ENCODE results near the gene UAP1. TPM values are rescaled to one million over a fixed set of nuclear protein-coding genes. Genes with fewer than 3 reads are reported as not detected.
A peak's percentile ranks its signal among the peaks of the same experiment; 100 is the strongest.

UAP1 gene
- total RNA-seq, 1 donor from 2014 or later: 29.4 TPM

GRCh38 chr1:162626761-162627160 lies 65.2 kb downstream of the UAP1 start:
- H3K9me3 ChIP-seq: no peaks in the 10 kb centered on the region
- no peaks in the 10 kb centered on the region for H3K36me3 ChIP-seq
- intact Hi-C loops (cut with DNase I): no loop called here
- TF ChIP-seq, protein P1, sequence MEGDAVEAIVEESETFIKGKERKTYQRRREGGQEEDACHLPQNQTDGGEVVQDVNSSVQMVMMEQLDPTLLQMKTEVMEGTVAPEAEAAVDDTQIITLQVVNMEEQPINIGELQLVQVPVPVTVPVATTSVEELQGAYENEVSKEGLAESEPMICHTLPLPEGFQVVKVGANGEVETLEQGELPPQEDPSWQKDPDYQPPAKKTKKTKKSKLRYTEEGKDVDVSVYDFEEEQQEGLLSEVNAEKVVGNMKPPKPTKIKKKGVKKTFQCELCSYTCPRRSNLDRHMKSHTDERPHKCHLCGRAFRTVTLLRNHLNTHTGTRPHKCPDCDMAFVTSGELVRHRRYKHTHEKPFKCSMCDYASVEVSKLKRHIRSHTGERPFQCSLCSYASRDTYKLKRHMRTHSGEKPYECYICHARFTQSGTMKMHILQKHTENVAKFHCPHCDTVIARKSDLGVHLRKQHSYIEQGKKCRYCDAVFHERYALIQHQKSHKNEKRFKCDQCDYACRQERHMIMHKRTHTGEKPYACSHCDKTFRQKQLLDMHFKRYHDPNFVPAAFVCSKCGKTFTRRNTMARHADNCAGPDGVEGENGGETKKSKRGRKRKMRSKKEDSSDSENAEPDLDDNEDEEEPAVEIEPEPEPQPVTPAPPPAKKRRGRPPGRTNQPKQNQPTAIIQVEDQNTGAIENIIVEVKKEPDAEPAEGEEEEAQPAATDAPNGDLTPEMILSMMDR (IDR thresholded peaks at IDR 0.05): no peak
- DNase-seq (no peak), ATAC-seq (no peak)
- peak overlapping the region; percentile 15 for H3K4me3 ChIP-seq
- H3K4me1 ChIP-seq: peaks cover 11% of the 10 kb centered on the region
- H3K27ac ChIP-seq: peak overlapping the region; percentile 54
- no peaks in the 10 kb centered on the region for H3K27me3 ChIP-seq (ENCODE audit: low read depth)

DNA sequence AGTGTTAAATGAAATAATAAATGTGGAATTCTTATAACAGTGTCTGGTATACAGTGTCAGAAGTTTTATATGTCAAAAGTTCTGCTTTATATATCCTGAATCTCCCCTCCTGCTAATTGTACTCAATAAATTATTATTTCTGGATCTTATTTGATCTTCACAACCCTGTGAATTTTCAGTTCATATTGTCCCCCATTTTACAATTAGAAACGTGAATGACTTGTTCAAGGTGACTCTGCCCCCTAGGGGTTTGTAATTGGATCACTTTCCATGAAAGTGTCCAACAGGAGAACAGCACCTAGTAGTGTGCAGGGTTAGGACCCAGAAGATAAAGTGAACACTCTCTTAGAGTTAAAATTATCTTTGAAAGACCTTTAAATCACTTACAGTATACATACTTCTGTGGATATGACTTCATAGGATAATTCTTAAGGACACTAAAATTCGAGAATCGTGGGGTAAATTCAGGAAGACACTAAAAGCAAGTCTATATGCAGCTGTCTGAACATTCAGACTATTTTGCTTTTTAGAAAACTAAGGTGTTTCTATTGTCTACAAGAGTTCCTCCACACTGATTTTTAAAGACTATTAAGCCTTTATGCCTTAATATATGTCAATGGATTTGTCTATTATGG lies 66.3 kb downstream of the UAP1 start:
- no peaks in the 10 kb centered on the region for H3K36me3 ChIP-seq
- H3K27ac ChIP-seq: no peak overlapping the region
- TF ChIP-seq, protein P1 (IDR thresholded peaks at IDR 0.05): peak; percentile 50
- no peak for DNase-seq
- no peaks in the 10 kb centered on the region for H3K9me3 ChIP-seq
- no peaks in the 10 kb centered on the region for H3K27me3 ChIP-seq (ENCODE audit: low read depth)
- peaks cover 11% of the 10 kb centered on the region for H3K4me1 ChIP-seq
- intact Hi-C loops (cut with DNase I): no loop called here
- ATAC-seq: no peak
- H3K4me3 ChIP-seq: no peak overlapping the region

DNA sequence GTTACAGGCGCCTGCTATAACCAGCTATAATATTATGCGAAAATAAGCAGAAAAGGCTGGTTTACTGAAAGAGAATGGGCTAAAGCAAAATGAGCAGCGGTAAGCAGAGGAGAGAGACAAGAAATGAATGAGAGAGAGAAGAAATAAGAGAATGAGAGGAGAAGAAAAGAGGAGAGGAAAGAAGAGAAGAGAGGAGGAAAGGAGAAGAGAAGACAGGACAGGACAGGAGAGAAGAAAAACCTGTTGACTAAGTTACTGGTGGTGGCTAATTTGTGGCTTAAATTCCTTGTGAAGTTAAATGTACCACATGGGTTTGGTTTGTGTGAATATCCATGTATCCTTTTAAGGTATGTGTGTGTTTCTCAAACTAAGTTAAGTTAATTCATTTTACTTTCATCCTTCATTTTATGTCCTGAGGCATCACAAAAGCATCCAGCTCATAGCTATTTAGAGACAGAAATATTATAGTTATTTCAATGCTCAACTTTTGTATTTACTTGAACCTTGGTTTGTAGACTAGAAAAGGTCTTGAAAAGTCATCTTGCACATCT lies 67.6 kb downstream of the UAP1 start:
- H3K9me3 ChIP-seq: no peaks in the 10 kb centered on the region
- TF ChIP-seq, protein P1 (IDR thresholded peaks at IDR 0.05): no peak
- no peaks in the 10 kb centered on the region for H3K36me3 ChIP-seq
- ATAC-seq (no peak), DNase-seq (no peak)
- intact Hi-C loops (cut with DNase I): no loop called here
- H3K27me3 ChIP-seq (ENCODE audit: low read depth): no peaks in the 10 kb centered on the region
- no peak overlapping the region for H3K4me3 ChIP-seq
- peaks cover 11% of the 10 kb centered on the region for H3K4me1 ChIP-seq
- H3K27ac ChIP-seq: no peak overlapping the region

DNA sequence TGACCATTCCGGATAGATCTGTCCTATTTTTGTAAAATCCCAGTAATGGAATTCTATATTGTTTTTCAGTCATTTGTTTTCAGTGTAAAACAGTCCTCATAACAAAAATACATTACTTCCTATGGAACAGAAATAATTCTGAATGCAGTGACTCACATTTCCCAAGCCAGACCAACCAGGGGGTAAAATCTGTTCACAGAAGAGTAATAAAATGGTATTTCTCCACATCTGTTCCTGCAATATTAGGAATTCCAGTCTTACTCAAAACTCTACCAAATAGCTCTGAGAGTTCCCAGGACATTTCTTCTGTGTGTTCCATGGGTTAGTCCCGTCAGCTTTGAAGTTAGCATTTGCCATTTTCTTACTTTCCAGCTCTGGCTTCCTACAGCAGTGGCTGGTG lies 68.1 kb downstream of the UAP1 start:
- Histone ChIP-seq H3K4me1 (peaks cover 11% of the 10 kb centered on the region), H3K36me3 (no peaks in the 10 kb centered on the region), H3K4me3 (no peak overlapping the region), H3K9me3 (no peaks in the 10 kb centered on the region), H3K27me3 (ENCODE audit: low read depth) (no peaks in the 10 kb centered on the region), H3K27ac (no peak overlapping the region)
- ATAC-seq (no peak), DNase-seq (no peak)
- TF ChIP-seq, protein P1 (IDR thresholded peaks at IDR 0.05): no peak
- intact Hi-C loops (cut with DNase I): no loop called here

- Histone ChIP-seq H3K36me3 (no peaks in the 10 kb centered on the region), H3K27ac (peak overlapping the region; percentile 57), H3K4me1 (peaks cover 7% of the 10 kb centered on the region), H3K9me3 (no peaks in the 10 kb centered on the region), H3K27me3 (ENCODE audit: low read depth) (no peaks in the 10 kb centered on the region), H3K4me3 (peak overlapping the region; percentile 50)
- intact Hi-C loops (cut with DNase I): no loop called here
- DNase-seq (no peak), ATAC-seq (peak; percentile 55 to 62)
- TF ChIP-seq, protein P1 (IDR thresholded peaks at IDR 0.05): no peak
Observed at GRCh38 chr1:162631546-162632191, 70.1 kb downstream of the UAP1 start.
